ENCODE data around the gene RECQL. TPM values are rescaled to one million over a fixed set of nuclear protein-coding genes. Genes with fewer than 3 reads are reported as not detected.
"Not testable (repeated sequence)": the region's sequence is repeated elsewhere in the genome, so short reads cannot be mapped to it uniquely, and the experiment has no call there.

Gene RECQL
- total RNA-seq, 1 donor from 2014 or later = 57.8 TPM

DNA sequence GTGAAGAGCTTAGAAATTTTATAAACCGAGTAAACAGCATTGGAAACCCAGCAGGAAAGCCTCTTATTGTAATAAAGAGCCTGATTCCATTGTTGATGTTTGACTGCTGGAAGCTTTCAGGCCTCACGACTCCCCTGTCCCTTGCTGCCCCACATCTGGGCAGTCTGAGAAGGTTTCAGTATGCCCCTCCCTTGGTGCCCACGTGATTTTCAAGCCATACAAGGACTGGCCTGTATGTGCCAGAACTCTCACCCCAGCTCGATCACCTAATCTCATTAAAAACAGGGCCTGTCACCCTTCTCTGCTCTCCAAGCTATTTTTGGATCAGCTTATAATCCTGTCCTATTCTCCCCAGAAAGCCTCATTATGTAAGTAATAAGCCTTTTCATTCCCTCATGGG is 71.4 kb downstream of the RECQL start:
- no peak for DNase-seq (ENCODE audit: extremely low read depth, low read depth, low spot score)

GRCh38 chr12:21428241-21428640 is 73.2 kb downstream of the RECQL start:
- no peak for DNase-seq (ENCODE audit: extremely low read depth, low read depth, low spot score)

DNA sequence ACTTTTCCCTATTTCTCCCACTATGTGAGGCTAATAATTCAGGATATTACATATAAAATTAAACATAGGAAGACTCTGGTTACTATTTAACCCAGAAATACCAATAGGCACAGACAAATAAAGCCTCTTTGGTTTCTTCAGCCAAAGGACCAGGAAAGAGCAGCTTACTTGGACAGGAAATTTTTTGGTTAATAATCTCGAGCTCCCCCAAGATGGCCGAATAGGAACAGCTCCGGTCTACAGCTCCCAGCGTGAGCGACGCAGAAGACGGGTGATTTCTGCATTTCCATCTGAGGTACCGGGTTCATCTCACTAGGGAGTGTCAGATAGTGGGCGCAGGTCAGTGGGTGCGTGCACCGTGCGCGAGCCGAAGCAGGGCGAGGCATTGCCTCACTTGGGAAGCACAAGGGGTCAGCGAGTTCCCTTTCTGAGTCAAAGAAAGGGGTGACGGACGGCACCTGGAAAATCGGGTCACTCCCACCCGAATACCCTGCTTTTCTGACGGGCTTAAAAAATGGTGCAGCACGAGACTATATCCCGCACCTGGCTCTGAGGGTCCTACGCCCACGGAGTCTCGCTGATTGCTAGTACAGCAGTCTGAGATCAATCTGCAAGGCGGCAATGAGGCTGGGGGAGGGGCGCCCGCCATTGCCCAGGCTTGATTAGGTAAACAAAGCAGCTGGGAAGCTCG is 82.3 kb downstream of the RECQL start:
- DNase-seq (ENCODE audit: extremely low read depth, low read depth, low spot score) = not testable (repeated sequence)

Other genes starting within 250 kb of the RECQL start
- gene SLCO1A2, start 166.7 kb downstream of the RECQL start, total RNA-seq = not detected in 2 replicates
- not detected in 2 replicates for gene IAPP, start 128.7 kb downstream of the RECQL start, total RNA-seq
- 7.3 and 13.4 TPM in 2 replicates for gene PYROXD1, start 64.0 kb downstream of the RECQL start, total RNA-seq
- gene GOLT1B, start 154 bp upstream of the RECQL start, total RNA-seq = 23.2 and 30.2 TPM in 2 replicates
- 0.63 and 0.88 TPM in 2 replicates for gene SPX, start 24.7 kb upstream of the RECQL start, total RNA-seq
- gene GYS2, start 103.2 kb upstream of the RECQL start, total RNA-seq = not detected in 2 replicates
- gene LDHB, start 156.2 kb upstream of the RECQL start, total RNA-seq = 334 and 564 TPM in 2 replicates

Measured in glomerular endothelial cell (primary cell).